Ectodermal cell (in vitro differentiated cells): ENCODE results near the gene TMEM121.

Experiments used
- H3K27ac ChIP-seq: 2 replicates; pipeline ENCODE4 v1.7.0; 2013; ENCODE audit warnings: mild to moderate bottlenecking, low read depth, low read length; ENCODE audit not compliant: insufficient read depth, poor library complexity, severe bottlenecking
- H3K27me3 ChIP-seq: 2 replicates; pipeline ENCODE4 v1.7.0; 2013; ENCODE audit warnings: mild to moderate bottlenecking, low read length; ENCODE audit not compliant: insufficient read depth, control insufficient read depth, poor library complexity, severe bottlenecking
- H3K36me3 ChIP-seq: one replicate; pipeline ENCODE4 v1.7.0; 2013; ENCODE audit warnings: low read length; ENCODE audit not compliant: control insufficient read depth, insufficient read depth
- H3K4me1 ChIP-seq: one replicate; pipeline ENCODE4 v1.7.0; 2013; ENCODE audit warnings: low read length; ENCODE audit not compliant: control insufficient read depth, insufficient read depth
- H3K4me3 ChIP-seq: 2 replicates; pipeline ENCODE4 v1.7.0; 2013; ENCODE audit warnings: low read depth, low read length, control low read depth; ENCODE audit not compliant: insufficient read depth
- H3K9me3 ChIP-seq: 2 replicates; pipeline ENCODE4 v1.7.0; 2013; ENCODE audit warnings: mild to moderate bottlenecking, low read length, moderate library complexity; ENCODE audit not compliant: control insufficient read depth
- WGBS, 2 experiments: methylation state at CpG; one replicate each; pipeline ENCODE4 v1.1.7; 2013; ENCODE audit warnings: missing lambda C conversion rate in 2 of 2; 5-methylcytosine and 5-hydroxymethylcytosine counted together

Gene TMEM121

DNA sequence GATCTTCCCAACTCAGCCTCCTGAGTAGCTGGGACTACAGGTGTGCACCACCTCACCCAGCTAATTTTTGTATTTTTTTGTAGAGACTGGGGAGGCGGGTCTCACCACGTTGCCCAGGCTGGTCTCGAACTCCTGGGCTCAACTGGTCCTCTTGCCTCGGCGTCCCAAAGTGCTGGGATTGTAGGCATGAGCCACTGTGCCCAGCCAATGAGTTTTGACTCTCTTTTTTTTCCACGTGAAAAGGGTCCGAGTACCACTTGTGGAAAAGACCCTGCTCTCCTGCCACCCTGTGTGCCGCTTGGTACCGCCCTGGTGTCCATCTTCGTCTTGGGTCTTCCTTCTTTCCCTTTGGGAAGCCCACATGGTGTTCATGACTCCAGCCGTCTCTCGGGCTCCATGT lies 17.8 kb upstream of the TMEM121 start:
- peaks cover 36% of the 10 kb centered on the region for H3K27me3 ChIP-seq
- H3K9me3 ChIP-seq = no peaks in the 10 kb centered on the region
- no peak overlapping the region for H3K27ac ChIP-seq
- H3K36me3 ChIP-seq = no peaks in the 10 kb centered on the region
- H3K4me3 ChIP-seq = no peak overlapping the region
- H3K4me1 ChIP-seq = no peaks in the 10 kb centered on the region
- WGBS, 2 experiments = 88% methylated on average over 12 of the region's 12 CpGs

DNA sequence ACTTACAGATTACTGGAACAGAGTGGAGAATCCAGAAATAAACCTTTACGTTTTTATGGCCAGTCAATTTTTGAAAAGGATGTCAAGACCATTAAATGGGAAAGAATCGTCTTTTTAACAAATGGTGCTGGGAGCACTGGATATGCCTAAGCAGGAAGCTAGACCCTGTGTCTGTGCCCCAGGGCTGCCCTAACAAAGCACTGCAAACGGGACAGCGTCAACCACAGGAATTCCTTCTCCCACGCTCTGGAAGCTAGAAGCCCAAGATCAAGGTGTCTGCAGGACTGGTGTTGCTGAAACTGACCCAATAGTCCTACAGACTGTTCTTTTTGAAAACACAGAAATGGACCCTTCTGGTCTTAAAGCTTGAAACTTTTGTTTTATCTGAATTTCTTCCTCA lies 9.3 kb upstream of the TMEM121 start:
- Histone ChIP-seq H3K9me3 (no peaks in the 10 kb centered on the region), H3K36me3 (no peaks in the 10 kb centered on the region), H3K27me3 (peaks cover 25% of the 10 kb centered on the region), H3K4me3 (no peak overlapping the region), H3K27ac (no peak overlapping the region), H3K4me1 (no peaks in the 10 kb centered on the region)
- WGBS, 2 experiments = 68 to 70% methylated on average over 5 of the region's 5 CpGs

DNA sequence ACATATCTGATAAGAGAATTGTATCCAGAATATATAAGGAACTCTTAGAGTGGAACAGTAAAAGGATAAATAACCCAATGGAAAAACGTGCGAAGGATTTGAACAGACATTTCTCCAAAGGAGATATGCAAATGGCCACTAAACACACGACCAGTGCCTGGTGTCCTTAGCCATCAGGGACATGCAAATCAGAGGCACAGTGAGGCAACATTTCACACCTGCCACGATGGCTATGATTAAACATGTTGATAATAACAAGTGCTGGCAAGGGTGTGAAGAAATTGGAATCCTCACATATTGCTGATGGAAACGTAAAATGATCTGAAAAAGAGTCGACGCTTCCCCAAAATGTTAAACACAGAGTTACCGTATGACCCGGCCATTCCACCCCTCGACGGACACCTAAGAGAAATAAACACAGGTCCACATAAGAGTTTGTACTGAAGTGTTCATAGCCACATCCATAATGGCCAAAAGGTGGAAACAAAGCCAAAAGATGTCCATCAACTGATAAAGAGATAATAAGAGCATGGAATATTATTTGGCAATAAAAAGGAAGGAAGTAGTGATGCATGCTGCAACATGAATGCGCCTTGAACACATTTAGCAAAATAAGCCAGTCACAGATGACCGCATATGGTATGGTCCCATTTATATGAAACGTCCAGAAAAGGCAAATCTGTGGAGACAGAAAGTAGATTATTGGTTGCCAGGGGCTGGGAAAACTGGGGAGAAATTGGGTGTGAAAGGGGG lies 6.3 kb upstream of the TMEM121 start:
- Histone ChIP-seq H3K9me3 (no peaks in the 10 kb centered on the region), H3K4me1 (no peaks in the 10 kb centered on the region), H3K4me3 (no peak overlapping the region), H3K27me3 (peaks cover 39% of the 10 kb centered on the region), H3K27ac (no peak overlapping the region), H3K36me3 (no peaks in the 10 kb centered on the region)
- 74 to 75% methylated on average over 14 of the region's 14 CpGs for WGBS, 2 experiments

DNA sequence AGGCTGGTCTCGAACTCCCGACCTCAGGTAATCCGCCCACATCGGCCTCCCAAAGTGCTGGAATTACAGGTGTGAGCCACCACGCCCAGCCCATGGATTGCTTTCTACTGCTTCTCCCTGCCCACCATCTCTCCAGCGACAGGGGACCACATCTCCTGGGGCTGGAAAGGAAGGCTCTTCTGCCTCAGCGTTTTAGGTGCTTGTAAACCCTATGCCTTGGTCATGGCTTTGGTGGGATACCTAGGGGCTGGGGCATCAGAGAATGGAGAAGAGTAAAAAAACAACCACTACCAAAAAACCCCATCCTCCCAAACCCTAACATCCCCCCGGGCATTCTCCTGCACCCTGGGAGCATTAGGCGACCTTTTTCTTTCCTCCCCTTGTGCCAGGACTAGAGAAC lies 1.1 kb upstream of the TMEM121 start:
- Histone ChIP-seq H3K27me3 (peaks cover 64% of the 10 kb centered on the region), H3K4me3 (no peak overlapping the region), H3K36me3 (no peaks in the 10 kb centered on the region), H3K27ac (no peak overlapping the region), H3K4me1 (peaks cover 7% of the 10 kb centered on the region), H3K9me3 (no peaks in the 10 kb centered on the region)
- 80 to 84% methylated on average over 8 to 9 of the region's 9 CpGs for WGBS, 2 experiments

DNA sequence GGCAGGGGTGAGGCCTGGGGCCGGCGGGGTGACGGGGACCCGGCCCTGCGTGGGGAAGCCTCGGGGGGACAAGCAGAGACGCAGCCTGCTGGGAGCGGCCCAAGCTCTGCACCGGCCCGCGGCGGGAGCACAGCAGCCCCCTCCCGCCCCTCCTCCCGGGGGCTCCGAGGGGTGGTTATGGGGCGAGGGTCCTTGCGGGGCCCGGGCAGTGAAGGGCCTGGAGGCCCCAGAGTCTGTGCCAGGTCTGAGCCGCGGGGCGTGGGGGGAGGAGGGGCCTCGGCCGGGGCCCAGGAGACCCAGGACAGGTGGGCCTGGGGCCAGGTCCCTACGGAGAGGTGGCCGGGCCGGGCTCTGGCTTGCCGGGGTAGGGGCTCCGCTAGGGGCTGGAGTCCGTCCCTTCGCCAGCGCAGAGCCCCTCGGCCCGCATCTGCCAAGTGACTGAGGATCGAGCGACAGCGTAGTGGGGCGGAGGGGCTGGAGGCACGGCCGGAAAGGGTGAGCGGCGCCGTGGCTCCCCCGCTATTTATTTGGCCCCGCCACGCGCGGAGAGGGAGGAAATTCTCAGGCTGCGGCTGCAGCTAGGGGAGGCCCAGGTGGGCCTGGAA lies 495 bp downstream of the TMEM121 start:
- WGBS, 2 experiments = 36 to 43% methylated on average over 48 of the region's 48 CpGs
- H3K27ac ChIP-seq = no peak overlapping the region

DNA sequence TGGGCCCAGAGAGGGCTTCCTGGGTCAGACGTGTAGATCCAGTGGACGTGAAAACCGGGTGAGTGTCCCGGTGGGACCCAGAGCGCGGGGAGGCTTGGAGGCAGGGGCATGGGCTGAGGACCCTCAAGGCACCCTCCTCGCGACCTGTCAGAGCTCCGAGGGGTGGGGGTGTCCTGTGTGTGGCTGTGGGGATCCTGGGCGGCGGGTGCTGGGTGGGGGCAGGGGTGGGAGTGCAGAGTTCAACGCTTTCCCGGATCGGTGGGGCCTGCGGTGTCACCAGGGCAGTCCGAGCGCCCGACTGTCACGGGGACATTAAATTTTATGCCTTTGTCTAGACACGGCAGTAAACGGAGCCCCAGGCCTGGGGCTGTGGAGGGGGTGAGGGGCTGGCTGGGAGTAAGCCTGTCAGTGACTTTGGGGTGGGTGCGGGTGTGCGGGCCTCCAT lies 1.0 kb downstream of the TMEM121 start:
- Histone ChIP-seq H3K27me3 (peaks cover 60% of the 10 kb centered on the region), H3K4me1 (peaks cover 7% of the 10 kb centered on the region), H3K9me3 (no peaks in the 10 kb centered on the region), H3K27ac (no peak overlapping the region), H3K4me3 (peak overlapping the region; percentile 43), H3K36me3 (no peaks in the 10 kb centered on the region)
- 81 to 83% methylated on average over 23 of the region's 23 CpGs for WGBS, 2 experiments

More for the DNA sequence above, 495 bp downstream of the TMEM121 start:
- H3K4me3 ChIP-seq = peak overlapping the region; percentile 43
- H3K36me3 ChIP-seq = no peaks in the 10 kb centered on the region
- no peaks in the 10 kb centered on the region for H3K9me3 ChIP-seq
- peaks cover 7% of the 10 kb centered on the region for H3K4me1 ChIP-seq
- H3K27me3 ChIP-seq = peaks cover 62% of the 10 kb centered on the region

DNA sequence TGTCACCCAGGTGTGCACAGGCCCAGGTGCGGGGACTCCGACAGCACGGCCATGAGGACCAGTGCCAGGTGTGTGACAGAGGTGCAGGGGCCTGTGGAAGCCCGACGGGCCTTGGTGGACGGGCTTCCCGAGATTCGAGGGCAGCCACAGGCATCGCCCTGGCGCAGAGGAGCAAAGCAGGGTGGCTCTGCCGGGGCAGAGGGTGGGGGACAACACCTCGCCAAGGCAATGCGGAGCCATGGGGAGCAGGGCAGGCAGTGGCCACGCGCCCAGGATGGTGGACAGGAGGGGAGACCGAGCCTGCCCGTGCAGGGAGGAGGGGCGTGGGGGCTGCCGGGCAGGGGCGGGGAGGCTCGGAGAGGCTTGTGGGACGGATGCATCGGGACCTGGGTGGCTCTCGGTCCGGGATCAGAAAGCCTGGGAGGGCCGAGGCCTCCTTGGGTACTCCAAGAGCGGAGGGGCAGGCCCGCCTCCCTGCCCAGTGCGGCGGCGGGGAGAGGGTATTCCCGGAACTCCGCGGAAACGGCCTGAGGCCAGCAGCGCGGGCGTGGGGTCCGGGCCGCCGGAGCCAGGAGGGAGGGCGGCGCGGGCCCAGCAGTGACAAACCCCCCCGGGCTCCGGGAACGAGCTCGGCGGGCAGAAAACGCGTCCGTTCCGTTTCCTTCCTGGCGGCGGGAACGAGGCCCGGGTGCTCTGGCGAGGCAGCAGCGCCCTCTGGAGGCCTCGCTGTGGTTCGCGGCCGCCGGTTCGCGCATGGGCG lies 1.6 kb downstream of the TMEM121 start:
- Histone ChIP-seq H3K27ac (no peak overlapping the region), H3K27me3 (peaks cover 58% of the 10 kb centered on the region), H3K4me1 (peaks cover 7% of the 10 kb centered on the region), H3K4me3 (peak overlapping the region; percentile 49), H3K36me3 (no peaks in the 10 kb centered on the region), H3K9me3 (no peaks in the 10 kb centered on the region)
- WGBS, 2 experiments = 30 to 31% methylated on average over 67 of the region's 67 CpGs

DNA sequence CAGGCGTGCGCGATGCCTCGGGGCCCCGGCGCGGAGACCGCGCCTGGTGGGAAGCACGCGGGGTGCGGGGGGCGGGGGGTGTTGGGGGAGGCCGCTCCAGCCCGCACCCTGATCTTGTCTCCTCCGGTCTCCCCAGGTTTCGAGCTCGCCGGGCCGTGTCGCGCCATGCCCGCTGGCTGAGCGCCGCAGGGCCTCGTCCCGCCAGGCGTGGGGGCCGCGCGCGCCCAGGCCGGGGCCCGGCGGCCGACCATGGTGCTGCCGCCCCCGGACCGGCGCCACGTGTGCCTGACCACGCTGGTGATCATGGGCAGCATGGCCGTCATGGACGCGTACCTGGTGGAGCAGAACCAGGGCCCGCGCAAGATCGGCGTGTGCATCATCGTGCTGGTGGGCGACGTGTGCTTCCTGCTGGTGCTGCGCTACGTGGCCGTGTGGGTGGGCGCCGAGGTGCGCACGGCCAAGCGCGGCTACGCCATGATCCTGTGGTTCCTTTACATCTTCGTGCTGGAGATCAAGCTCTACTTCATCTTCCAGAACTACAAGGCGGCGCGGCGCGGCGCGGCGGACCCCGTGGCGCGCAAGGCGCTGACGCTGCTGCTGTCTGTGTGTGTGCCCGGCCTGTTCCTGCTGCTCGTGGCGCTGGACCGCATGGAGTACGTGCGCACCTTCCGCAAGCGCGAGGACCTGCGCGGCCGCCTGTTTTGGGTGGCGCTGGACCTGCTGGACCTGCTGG lies 2.4 kb downstream of the TMEM121 start:
- Histone ChIP-seq H3K36me3 (no peaks in the 10 kb centered on the region), H3K4me3 (no peak overlapping the region), H3K27ac (no peak overlapping the region), H3K27me3 (peaks cover 51% of the 10 kb centered on the region), H3K4me1 (peaks cover 7% of the 10 kb centered on the region), H3K9me3 (no peaks in the 10 kb centered on the region)
- WGBS, 2 experiments = 63 to 65% methylated on average over 89 of the region's 89 CpGs

DNA sequence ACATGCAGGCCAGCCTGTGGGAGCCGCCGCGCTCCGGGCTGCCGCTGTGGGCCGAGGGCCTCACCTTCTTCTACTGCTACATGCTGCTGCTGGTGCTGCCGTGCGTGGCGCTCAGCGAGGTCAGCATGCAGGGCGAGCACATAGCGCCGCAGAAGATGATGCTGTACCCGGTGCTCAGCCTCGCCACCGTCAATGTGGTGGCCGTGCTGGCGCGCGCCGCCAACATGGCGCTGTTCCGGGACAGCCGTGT lies 2.9 kb downstream of the TMEM121 start:
- no peaks in the 10 kb centered on the region for H3K36me3 ChIP-seq
- peaks cover 7% of the 10 kb centered on the region for H3K4me1 ChIP-seq
- H3K27ac ChIP-seq = no peak overlapping the region
- H3K9me3 ChIP-seq = no peaks in the 10 kb centered on the region
- H3K27me3 ChIP-seq = peaks cover 46% of the 10 kb centered on the region
- 94 to 96% methylated on average over 24 of the region's 24 CpGs for WGBS, 2 experiments
- no peak overlapping the region for H3K4me3 ChIP-seq
